HepG2 (cell line): Measurements from ENCODE around the gene PDIA6. TPM values are rescaled to one million over a fixed set of nuclear protein-coding genes. Genes with fewer than 3 reads are reported as not detected.
A peak's percentile ranks its signal among the peaks of the same experiment; 100 is the strongest.

ENCODE experiments used
- ATF2 ChIP-seq: sonication (generic); formaldehyde crosslinking; IDR thresholded peaks from 2 replicates; pipeline ENCODE4 v1.4.0; 2020; ENCODE audit warnings: missing genetic modification reagents
- BCLAF1 ChIP-seq: fragments of 450-650 bp; IDR thresholded peaks from 2 replicates; pipeline ENCODE4 v1.6.1; 2017; ENCODE audit warnings: mild to moderate bottlenecking
- FIP1L1 ChIP-seq: fragments of 200-400 bp; formaldehyde crosslinking; IDR thresholded peaks from 2 replicates; pipeline ENCODE4 v1.6.1; 2018; ENCODE audit warnings: low read depth, mild to moderate bottlenecking, low read length, moderate library complexity, borderline replicate concordance; ENCODE audit not compliant: insufficient read depth
- IKZF1 ChIP-seq: fragments of 450-650 bp; IDR thresholded peaks from 2 replicates; pipeline ENCODE4 v1.7.1; 2016
- KDM5A ChIP-seq: fragments of 200-600 bp; sonication (generic); IDR thresholded peaks from 2 replicates; pipeline ENCODE4 v1.7.0; 2018; ENCODE audit warnings: antibody characterized with exemption, mild to moderate bottlenecking, low read length, borderline replicate concordance
- KIAA2018 ChIP-seq: sonication (generic); formaldehyde crosslinking; IDR thresholded peaks from 2 replicates; pipeline ENCODE4 v1.5.0; 2020; ENCODE audit warnings: mild to moderate bottlenecking, missing genetic modification reagents, borderline replicate concordance
- SSRP1 ChIP-seq: IDR thresholded peaks from 2 replicates; pipeline ENCODE4 v1.6.1; 2016; ENCODE audit warnings: control low read depth
- ZFP62 ChIP-seq: sonication (generic); formaldehyde crosslinking; IDR thresholded peaks from 2 replicates; pipeline ENCODE4 v1.4.0; 2020; ENCODE audit warnings: missing genetic modification reagents
- ZFY ChIP-seq: sonication (generic); formaldehyde crosslinking; IDR thresholded peaks from 2 replicates; pipeline ENCODE4 v1.4.0; 2020; ENCODE audit warnings: missing genetic modification reagents
- ZNF20 ChIP-seq: sonication (generic); formaldehyde crosslinking; IDR thresholded peaks from 2 replicates; pipeline ENCODE4 v1.4.0; 2020; ENCODE audit warnings: mild to moderate bottlenecking, moderate library complexity, missing genetic modification reagents
- ZNF232 ChIP-seq: sonication (generic); formaldehyde crosslinking; IDR thresholded peaks from 2 replicates; pipeline ENCODE4 v1.4.0; 2020; ENCODE audit warnings: missing genetic modification reagents, borderline replicate concordance
- ZNF564 ChIP-seq: sonication (generic); formaldehyde crosslinking; IDR thresholded peaks from 2 replicates; pipeline ENCODE4 v1.8.1; 2023; ENCODE audit warnings: mild to moderate bottlenecking, missing genetic modification reagents
- ZNF639 ChIP-seq: conservative IDR thresholded peaks from 2 replicates; pipeline ENCODE4 v1.6.1; 2018; ENCODE audit warnings: missing genetic modification reagents
- ZNF766 ChIP-seq: sonication (generic); formaldehyde crosslinking; IDR thresholded peaks from 2 replicates; pipeline ENCODE4 v1.5.0; 2020; ENCODE audit warnings: missing genetic modification reagents, borderline replicate concordance
- ZNF878 ChIP-seq: sonication (generic); formaldehyde crosslinking; IDR thresholded peaks from 2 replicates; pipeline ENCODE4 v1.8.1; 2023; ENCODE audit warnings: mild to moderate bottlenecking, missing genetic modification reagents, moderate library complexity
- polyA plus RNA-seq, 8 experiments: library from polyadenylated mRNA; depleted of rRNA in 3 of 8; stranded (reverse) in 7 of 8; unstranded in 1 of 8; fragments of >200 nt; fragmentation: Illumina TruSeq in 4 of 8; extraction: Trizol in 4 of 8; gene quantifications; 2 replicates each; pipeline versions ENCODE4 v1.2.1 to v1.2.3, GENCODE V29; 2011 to 2016; ENCODE audit warnings: low read depth in 4 of 8, missing spikeins in 1 of 8, mixed read lengths in 1 of 8; ENCODE audit not compliant: insufficient read depth in 1 of 8
- total RNA-seq, 5 experiments: library from RNA; depleted of rRNA; stranded (reverse); fragments of >200 nt; fragmentation: Illumina TruSeq; extraction: Trizol; gene quantifications; 2 replicates each; pipeline ENCODE4 v1.2.3, GENCODE V29; 2016; ENCODE audit warnings: low read depth in 1 of 5

The PDIA6 gene
- total and polyA plus RNA-seq, 2 of the 13 experiments (the other 11 are each of a cell fraction or from before 2014, with no cell fraction given) = 586 to 642 TPM

GRCh38 chr2:10835052-10835970 is 22.7 kb upstream of the PDIA6 start (continued):
- TF ChIP-seq BCLAF1 (no peak), ZNF20 (CRISPR knock-in tag) (no peak), KDM5A (no peak), ZNF639 (CRISPR knock-in tag) (no peak), ATF2 (CRISPR knock-in tag) (no peak), ZNF232 (CRISPR knock-in tag) (no peak), SSRP1 (CRISPR knock-in tag) (no peak), KIAA2018 (CRISPR knock-in tag) (no peak), IKZF1 (no peak), ZFP62 (CRISPR knock-in tag) (no peak), ZNF564 (no peak), ZNF878 (no peak), ZFY (peak; percentile 71), ZNF766 (CRISPR knock-in tag) (no peak), FIP1L1 (no peak)
